ENCODE measurements around the gene ACTRT2.

Gene ACTRT2

DNA sequence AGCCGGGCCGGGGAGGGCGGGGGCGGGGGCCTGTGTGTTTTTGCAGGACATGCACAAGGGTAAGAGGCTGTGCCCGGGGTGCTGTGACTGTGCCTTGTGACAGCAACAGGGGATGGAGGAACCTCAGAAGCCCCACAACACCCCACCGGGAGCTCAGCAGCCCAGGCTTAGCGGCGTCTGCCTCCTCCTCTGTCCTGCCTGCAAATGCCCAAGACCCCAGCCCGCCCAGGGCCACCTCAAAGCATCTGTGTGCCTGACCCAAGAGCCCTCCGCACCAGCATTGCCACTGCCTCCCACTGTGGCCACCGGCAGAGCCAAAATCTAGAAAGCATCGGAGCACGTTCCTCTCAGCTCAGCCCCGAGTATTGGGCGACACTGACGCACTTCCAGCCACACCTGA, 2.7 kb upstream of the ACTRT2 start:
- DNase-seq, result no peak

GRCh38 chr1:3019007-3019515, 2.2 kb upstream of the ACTRT2 start:
- no peak for DNase-seq

- DNase-seq, result no peak
Observed at GRCh38 chr1:3019516-3020051, 1.7 kb upstream of the ACTRT2 start.

- DNase-seq, result no peak
Observed at GRCh38 chr1:3020263-3020909, 881 bp upstream of the ACTRT2 start.

GRCh38 chr1:3021801-3022401, 634 bp downstream of the ACTRT2 start:
- DNase-seq, result no peak

DNA sequence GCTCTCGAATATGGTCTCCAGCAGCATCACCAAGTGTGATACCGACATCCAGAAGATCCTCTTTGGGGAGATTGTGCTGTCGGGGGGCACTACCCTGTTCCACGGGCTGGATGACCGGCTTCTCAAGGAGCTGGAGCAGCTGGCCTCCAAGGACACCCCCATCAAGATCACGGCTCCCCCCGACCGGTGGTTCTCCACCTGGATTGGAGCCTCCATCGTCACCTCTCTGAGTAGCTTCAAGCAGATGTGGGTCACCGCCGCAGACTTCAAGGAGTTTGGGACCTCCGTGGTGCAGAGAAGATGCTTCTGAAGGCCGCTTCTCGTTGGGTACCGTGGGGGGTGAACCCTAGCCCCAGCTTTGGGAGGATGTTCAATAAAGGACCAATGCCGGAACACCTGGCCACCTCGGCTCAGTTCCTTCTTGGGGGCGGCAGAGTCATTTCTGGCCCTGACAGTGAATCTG, 1.3 kb downstream of the ACTRT2 start:
- no peak for DNase-seq

DNA sequence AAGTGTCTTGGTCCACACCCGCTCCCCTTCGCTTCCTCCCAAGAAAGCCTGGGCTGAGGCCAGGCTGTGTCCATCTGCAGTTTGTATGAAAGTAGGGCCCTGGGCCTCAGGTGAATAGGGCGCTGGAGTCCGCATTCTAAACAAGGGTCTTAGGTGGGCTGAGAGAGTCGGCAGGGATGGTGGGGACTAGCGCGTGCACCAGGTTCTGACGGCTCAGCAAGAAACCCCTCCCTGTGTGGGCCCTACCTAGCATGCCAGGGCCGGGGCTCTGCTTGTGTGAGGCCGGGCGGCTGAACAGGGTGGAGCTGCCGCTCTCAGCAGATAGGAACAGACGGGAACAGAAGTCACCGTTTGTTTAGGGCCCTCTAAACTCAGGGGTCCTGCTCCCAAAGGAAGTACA, 1.7 kb downstream of the ACTRT2 start:
- no peak for DNase-seq

DNA sequence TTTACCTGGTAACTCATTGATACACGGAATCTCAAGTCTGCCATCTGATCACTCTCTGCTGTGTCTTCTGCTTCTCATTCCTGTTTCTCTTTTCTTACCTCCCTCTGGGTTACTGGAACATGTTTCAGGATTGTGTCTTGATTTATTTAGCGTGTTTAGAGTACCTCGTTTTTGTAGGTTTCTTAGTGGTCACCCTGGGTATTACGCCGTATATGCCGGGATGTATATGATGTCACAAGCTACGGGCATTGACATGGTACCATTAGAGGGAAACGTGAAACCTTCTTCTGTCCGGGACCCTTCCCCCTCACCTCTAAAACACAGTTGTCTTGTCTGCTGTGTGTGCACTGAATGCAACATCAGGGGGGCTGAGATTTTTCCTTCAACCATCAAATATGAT, 2.8 kb downstream of the ACTRT2 start:
- no peak for DNase-seq

DNA sequence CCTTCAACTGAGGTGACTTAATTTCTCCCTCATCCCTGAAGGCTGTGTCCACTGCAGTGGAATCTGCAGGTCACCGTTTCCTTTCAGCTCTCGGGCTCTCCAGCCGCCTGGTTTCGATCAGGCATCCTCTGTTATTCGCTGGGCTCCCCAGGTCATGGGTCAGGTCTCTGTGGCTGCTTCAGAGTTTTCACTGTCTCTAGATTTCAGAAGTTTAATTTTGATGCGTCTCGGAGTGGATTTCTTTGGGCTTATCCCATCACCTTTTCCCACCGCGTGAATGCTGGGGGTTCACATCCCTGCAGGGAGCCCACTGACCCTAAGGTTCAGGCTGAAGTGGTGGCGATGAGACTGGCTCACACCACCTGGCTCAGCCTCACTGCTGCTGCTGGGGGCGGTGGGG, 3.3 kb downstream of the ACTRT2 start:
- DNase-seq, result no peak

DNA sequence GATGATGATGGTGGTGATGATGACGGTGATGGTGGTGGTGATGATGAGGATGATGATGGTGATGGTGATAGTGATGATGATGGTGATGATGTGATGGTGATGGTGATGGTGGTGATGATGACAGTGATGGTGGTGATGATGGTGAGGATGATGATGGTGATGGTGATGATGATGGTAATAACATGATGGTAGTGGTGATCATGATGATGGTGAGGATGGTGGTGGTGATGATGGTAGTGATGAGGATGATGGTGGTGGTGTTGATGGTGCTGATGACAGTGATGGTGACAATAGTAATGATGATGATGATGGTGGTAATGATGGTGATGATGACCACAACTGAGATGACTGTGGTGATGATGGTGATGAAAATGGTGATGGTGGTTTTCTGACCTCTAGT, 4.9 kb downstream of the ACTRT2 start:
- no peak for DNase-seq

- no peak for DNase-seq
Observed at GRCh38 chr1:3026581-3027391, 5.5 kb downstream of the ACTRT2 start.

DNA sequence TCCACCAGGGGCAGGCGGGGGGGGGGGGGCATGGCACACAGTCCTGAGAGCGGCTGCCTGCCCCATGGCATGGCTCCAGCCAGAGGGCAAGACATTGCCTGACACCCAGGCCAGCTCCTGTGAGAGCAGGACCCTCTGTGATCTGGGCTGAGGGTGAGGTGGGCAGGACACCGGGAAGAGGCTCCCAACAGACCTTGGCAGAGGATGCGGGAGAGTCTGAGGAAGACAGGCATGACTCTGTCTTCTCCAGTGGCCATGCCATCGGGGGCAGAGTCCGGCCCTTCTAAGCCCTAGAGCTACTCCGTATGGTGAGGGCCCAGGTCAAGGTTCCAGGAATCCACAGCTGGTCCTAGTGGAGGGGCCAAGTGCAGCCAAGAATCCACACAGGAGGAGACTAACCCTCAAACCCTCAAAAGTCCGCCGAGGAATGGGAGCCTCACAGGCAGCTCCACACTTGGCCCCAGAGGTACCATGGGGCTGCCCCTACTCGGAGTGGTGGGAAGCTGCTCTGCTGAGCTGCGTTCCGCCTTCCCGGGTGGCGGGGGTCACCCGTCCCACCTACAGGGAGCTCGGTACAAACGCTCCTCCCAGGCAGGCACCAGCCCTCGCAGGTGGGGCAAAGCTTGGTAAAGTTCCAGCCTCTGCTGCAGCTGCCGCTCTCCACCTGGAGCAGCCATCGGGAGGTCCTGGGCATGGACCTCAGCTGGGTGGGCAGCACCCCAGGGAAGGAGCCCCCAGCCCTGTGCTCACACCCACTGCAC, 6.5 kb downstream of the ACTRT2 start:
- DNase-seq, result no peak

DNA sequence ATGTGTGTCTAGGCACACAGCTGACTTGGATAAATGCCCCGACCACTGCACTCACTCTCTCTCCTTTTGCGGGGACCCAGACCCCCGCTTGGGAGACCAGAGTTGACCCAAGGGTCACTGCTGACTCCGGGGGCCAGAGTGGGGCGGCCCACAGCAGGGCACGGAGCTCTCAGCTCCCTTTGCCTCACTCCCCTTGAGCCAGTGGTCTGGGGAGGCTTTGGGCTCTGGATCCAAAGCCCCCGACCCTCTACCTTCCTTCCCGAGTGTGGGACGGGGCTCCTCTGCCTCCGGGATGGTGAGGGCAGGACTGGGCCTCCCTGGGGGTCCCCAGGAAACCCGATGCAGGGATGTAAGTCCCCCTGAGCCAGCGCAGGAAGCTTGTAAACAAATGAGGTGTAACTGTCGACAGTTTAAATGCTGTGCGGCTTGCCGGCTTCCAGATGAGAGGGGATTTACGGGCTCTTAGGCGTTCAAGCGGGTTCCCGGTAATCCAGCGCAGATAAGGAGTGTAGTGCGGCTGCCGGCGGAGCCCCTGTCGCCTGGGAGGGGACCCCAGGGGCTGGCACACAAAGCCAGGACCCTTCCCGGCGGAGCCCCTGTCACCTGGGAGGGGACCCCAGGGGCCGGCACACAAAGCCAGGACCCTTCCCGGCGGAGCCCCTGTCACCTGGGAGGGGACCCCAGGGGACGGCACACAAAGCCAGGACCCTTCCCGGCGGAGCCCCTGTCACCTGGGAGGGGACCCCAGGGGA, 7.4 kb downstream of the ACTRT2 start:
- no peak for DNase-seq

- no peak for DNase-seq
Observed at GRCh38 chr1:3029481-3029961, 8.3 kb downstream of the ACTRT2 start.

DNA sequence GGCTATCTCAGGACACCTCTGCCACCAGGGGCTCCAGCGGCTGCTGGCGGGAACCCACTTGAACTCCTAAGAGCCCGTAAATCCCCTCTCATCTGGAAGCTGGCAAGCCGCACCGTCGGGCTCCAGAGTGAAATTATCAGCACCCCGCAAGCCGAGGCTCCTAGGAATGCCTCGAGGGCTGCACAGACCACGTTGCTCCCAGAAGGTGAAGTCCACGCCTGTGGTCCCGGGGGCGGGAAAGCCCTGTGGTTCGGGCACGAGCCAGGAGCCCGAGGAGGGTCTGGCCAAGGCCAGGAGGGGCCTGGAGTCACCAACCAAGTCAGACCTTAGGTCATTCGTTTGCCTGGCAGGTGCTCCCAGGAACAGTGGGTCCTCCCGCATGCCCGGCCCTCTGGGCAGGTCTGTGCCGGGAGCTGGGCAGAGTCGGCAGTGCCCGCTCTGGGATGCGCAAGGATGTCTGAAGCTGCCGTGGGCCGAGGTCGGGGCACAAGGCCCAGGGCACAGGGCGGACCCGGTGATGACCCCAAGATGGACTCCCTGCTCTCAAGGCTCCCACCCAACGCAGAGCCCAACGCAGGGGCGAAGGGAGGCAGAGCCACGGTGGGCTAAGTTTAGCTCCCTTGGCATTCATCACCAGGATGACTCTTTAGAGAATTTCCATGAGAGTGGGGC, 8.9 kb downstream of the ACTRT2 start:
- DNase-seq, result no peak

GRCh38 chr1:3030663-3031381, 9.6 kb downstream of the ACTRT2 start:
- DNase-seq, result no peak

- no peak for DNase-seq
Observed at GRCh38 chr1:3031401-3032221, 10.3 kb downstream of the ACTRT2 start.

- no peak for DNase-seq
Observed at GRCh38 chr1:3032371-3033039, 11.2 kb downstream of the ACTRT2 start.
